K562 (cell line): ENCODE data around the gene ERF. TPM values are rescaled to one million over a fixed set of nuclear protein-coding genes. Genes with fewer than 3 reads are reported as not detected.

Experiments
- ATAC-seq: fragments of 200-7000 bp; cut with Tn5 transposase; 3 replicates; pipeline ENCODE4 v1.9.1; 2020; ENCODE audit warnings: moderate library complexity
- BruUV-seq: library from RNA; stranded (reverse); fragments of 400-500 nt; replicated peaks from 2 replicates; lab custom pipeline; 2021; lab: Mats Ljungman, UMichigan
- CTCF ChIA-PET: fragments of 300-600 bp; formaldehyde crosslinking; extraction: SDS; loops from one replicate; lab custom pipeline; 2021; ENCODE audit warnings: low intra/inter-chr PET ratio; lab: Yijun Ruan, JAX
- POLR2A ChIA-PET: fragments of 300-600, 350-650 bp; sonication (Branson Sonifier 250); formaldehyde crosslinking; extraction: SDS; loops from one replicate; lab custom pipeline; 2021; ENCODE audit warnings: antibody characterized with exemption, inconsistent platforms; lab: Yijun Ruan, JAX
- DNase-seq, 4 experiments: peaks; one replicate each; pipeline versions ENCODE4 v3.0.0 to v3.0.0-alpha.2; 2011 to 2018; ENCODE audit warnings: low spot score in 3 of 4, mixed read lengths in 3 of 4; ENCODE audit errors: extremely low read depth in 1 of 4
- FAIRE-seq: peaks from 2 replicates; lab custom pipeline; 2011; peaks lifted over from hg19 to GRCh38; lab: Jason Lieb, UNC
- H2AFZ ChIP-seq: 2 replicates; pipeline ENCODE4 v1.6.0; 2011; ENCODE audit warnings: low read depth, low read length, control low read depth, inconsistent platforms
- H3K27ac ChIP-seq: fragments of 200-600 bp; 3 replicates; pipeline ENCODE4 v1.8.0; 2011; ENCODE audit warnings: low read depth, mild to moderate bottlenecking, control low read depth, inconsistent platforms, low read length, moderate library complexity, mixed read lengths; ENCODE audit errors: extremely low read depth
- H3K27me3 ChIP-seq, 2 experiments: fragments of 300-600 bp in 1 of 2; 2 replicates in 1 of 2; 3 replicates in 1 of 2; pipeline versions ENCODE4 v1.6.0 to v1.8.0; 2011; ENCODE audit warnings: inconsistent platforms in 2 of 2, low read length in 2 of 2, mild to moderate bottlenecking in 1 of 2, mixed read lengths in 1 of 2, moderate library complexity in 1 of 2; ENCODE audit not compliant: control insufficient read depth in 2 of 2, insufficient read depth in 2 of 2
- H3K36me3 ChIP-seq: fragments of 300-600 bp; 3 replicates; pipeline ENCODE4 v1.8.0; 2011; ENCODE audit warnings: mild to moderate bottlenecking, low read length, inconsistent platforms; ENCODE audit not compliant: control insufficient read depth, insufficient read depth
- H3K4me1 ChIP-seq, 2 experiments: fragments of 200-600 bp in 1 of 2; replicated peaks in 1 of 2; 2 replicates in 1 of 2; 3 replicates in 1 of 2; pipeline versions ENCODE4 v1.5.1 to v1.8.0; 2011; ENCODE audit warnings: inconsistent platforms in 2 of 2, low read length in 2 of 2, mild to moderate bottlenecking in 1 of 2, mixed read lengths in 1 of 2, moderate library complexity in 1 of 2; ENCODE audit not compliant: control insufficient read depth in 2 of 2, insufficient read depth in 2 of 2
- H3K4me2 ChIP-seq: 2 replicates; pipeline ENCODE4 v1.6.1; 2011; ENCODE audit warnings: low read length, control low read depth, inconsistent platforms, mixed read lengths; ENCODE audit not compliant: insufficient read depth
- H3K4me3 ChIP-seq: fragments of 200-600 bp; sonication (generic), shearing (Covaris generic); 2 replicates; pipeline ENCODE4 v1.5.1; 2016; ENCODE audit warnings: control low read depth, inconsistent platforms
- H3K79me2 ChIP-seq: fragments of 200-600 bp; 3 replicates; pipeline ENCODE4 v1.8.0; 2011; ENCODE audit warnings: low read length, inconsistent platforms; ENCODE audit not compliant: control insufficient read depth, insufficient read depth
- H3K9ac ChIP-seq, 2 experiments: 2 replicates each; pipeline versions ENCODE4 v1.6.0 to v1.6.1; 2011; ENCODE audit warnings: low read depth in 2 of 2, low read length in 2 of 2, control low read depth in 1 of 2, inconsistent platforms in 1 of 2, mild to moderate bottlenecking in 1 of 2, mixed read lengths in 1 of 2; ENCODE audit not compliant: insufficient read depth in 1 of 2
- H3K9me1 ChIP-seq: one replicate; pipeline ENCODE4 v1.6.0; 2011; ENCODE audit warnings: inconsistent platforms, mild to moderate bottlenecking, low read length, moderate library complexity; ENCODE audit not compliant: control insufficient read depth, insufficient read depth
- H3K9me3 ChIP-seq: replicated peaks from 2 replicates; pipeline ENCODE4 v1.5.1; 2011; ENCODE audit warnings: low read depth, low read length, inconsistent platforms; ENCODE audit not compliant: control insufficient read depth, insufficient read depth
- H4K20me1 ChIP-seq: replicated peaks from 2 replicates; pipeline ENCODE4 v1.6.1; 2011; ENCODE audit warnings: low read length, inconsistent platforms, mixed read lengths; ENCODE audit not compliant: control insufficient read depth, insufficient read depth
- BRCA1 ChIP-seq, 2 experiments: fragments of 450-650 bp in 1 of 2; sonication (generic) in 1 of 2; formaldehyde crosslinking in 1 of 2; IDR thresholded peaks; 2 replicates each; pipeline versions ENCODE4 v1.5.0 to v1.6.1; 2017 to 2020; ENCODE audit warnings: mild to moderate bottlenecking in 1 of 2, missing genetic modification reagents in 1 of 2
- CHD2 ChIP-seq: IDR thresholded peaks from 2 replicates; pipeline ENCODE4 v1.6.1; 2011; ENCODE audit warnings: low read depth, low read length
- KDM4B ChIP-seq, 2 experiments: fragments of 450-650 bp in 1 of 2; sonication (generic) in 1 of 2; IDR thresholded peaks; 2 replicates each; pipeline ENCODE4 v1.6.1; 2016 to 2017; ENCODE audit warnings: borderline replicate concordance in 2 of 2, antibody characterized with exemption in 1 of 2, low read depth in 1 of 2, mild to moderate bottlenecking in 1 of 2
- POLR2G ChIP-seq: fragments of 200-400 bp; formaldehyde crosslinking; IDR thresholded peaks from 2 replicates; pipeline ENCODE4 v1.6.1; 2017; ENCODE audit warnings: low read depth, mild to moderate bottlenecking, antibody characterized with exemption, low read length, moderate library complexity
- TRIM28 ChIP-seq: fragments of 450-650 bp; IDR thresholded peaks from 2 replicates; pipeline ENCODE4 v1.6.1; 2017
- ZNF232 ChIP-seq: sonication (generic); formaldehyde crosslinking; IDR thresholded peaks from 2 replicates; pipeline ENCODE4 v1.8.0; 2022; ENCODE audit warnings: mild to moderate bottlenecking, missing genetic modification reagents
- ZNF239 ChIP-seq: fragments of 250-450 bp; sonication (Bioruptor Pico); IDR thresholded peaks from 2 replicates; pipeline ENCODE4 v1.4.0; 2020; ENCODE audit warnings: mild to moderate bottlenecking
- ZNF717 ChIP-seq: fragments of 250-450 bp; sonication (Bioruptor Pico); IDR thresholded peaks from 2 replicates; pipeline ENCODE4 v1.5.0; 2021
- WGBS: fragments of 100-300 bp; shearing (Covaris generic); methylation state at CpG from one replicate; pipeline ENCODE4 v1.1.6; 2016; ENCODE audit warnings: low coverage, mixed read lengths; ENCODE audit not compliant: insufficient coverage; ENCODE audit errors: missing lambda C conversion rate; 5-methylcytosine and 5-hydroxymethylcytosine counted together
- in situ Hi-C: fragments of 300-500 bp; cut with MboI; formaldehyde crosslinking; loops from 4 replicates; pipeline ENCODE4 v1.15.0; 2018; ENCODE audit warnings: inconsistent platforms, mixed read lengths
- intact Hi-C: fragments of 100-400 bp; cut with micrococcal nuclease; formaldehyde crosslinking; loops from 2 replicates; pipeline ENCODE4 v1.14.2; 2022
- polyA plus RNA-seq, 8 experiments: library from polyadenylated mRNA; depleted of rRNA in 4 of 8; stranded (reverse) in 5 of 8; unstranded in 3 of 8; fragments of >200 nt; fragmentation: Nextera tagmentation in 2 of 8; fragmentation: Illumina TruSeq in 1 of 8; extraction: Ambion mirVana in 2 of 8; extraction: Trizol in 1 of 8; gene quantifications; 2 replicates each; pipeline versions ENCODE4 v1.2.1 to v1.2.3, GENCODE V29; 2011 to 2014; ENCODE audit warnings: inconsistent platforms in 1 of 8, missing spikeins in 1 of 8
- total RNA-seq, 7 experiments: library from RNA; depleted of rRNA in 6 of 7; stranded (reverse); fragments of >200 nt in 6 of 7; fragmentation: Illumina TruSeq in 2 of 7; extraction: Trizol in 2 of 7; gene quantifications; 2 replicates each; pipeline versions ENCODE4 v1.2.1 to v1.2.3, GENCODE V29; 2011 to 2021; ENCODE audit warnings: low replicate concordance in 1 of 7

Gene ERF
- total and polyA plus RNA-seq, 9 of the 15 experiments (the other 6 are each of a cell fraction or from before 2014, with no cell fraction given) = 0.03 to 75.4 (median 27.0) TPM

DNA sequence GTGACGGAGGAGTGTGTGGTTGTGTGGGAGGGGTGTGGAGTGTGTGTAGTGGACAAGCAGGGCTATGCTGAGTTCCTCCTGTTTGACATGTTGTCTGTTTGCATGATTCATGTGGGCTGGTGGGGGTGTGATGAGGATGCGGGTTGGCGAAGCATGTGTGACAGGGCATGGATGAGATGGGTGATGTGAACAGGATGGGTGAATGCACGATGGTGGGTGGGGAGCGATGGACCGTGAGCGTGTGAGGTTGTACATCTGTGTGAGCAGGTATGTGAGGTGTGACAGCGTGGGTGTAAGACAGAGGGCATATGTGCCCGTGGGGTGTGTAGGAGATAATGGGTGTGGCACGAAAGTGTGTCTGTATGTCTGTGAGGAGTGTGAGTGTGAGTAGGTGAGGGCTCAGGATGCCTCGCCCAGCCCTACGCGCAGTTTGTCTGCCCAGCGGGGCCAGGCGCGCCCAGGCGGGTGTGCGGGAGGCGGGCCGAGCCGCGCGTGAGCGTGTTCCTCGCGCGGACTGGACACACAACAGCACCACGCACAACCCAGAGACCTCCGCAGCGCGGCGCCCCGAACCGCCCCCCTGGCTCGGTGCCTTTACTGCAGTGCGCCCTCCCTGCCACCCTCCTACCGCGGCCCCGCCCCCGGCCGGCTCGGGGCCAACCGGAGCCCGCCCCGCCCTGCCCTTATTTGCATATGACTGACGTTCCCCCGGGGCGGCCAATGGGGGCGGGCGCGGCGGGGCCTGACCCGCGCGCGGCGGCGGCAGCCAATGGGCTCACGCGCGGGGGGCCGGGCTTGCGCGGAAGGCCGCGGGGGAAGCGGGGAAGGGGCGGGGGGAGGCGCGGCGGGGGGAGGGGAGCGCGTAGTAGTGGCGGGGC, 28.5 kb upstream of the ERF start (continued):
- TF ChIP-seq ZNF232 (CRISPR knock-in tag) (no peak), KDM4B (IDR thresholded peaks at IDR 0.05; ENCODE audit: borderline replicate concordance in 2 of 2, low read depth in 1 of 2) (no peak), POLR2G (no peak; the same call in 1 of the 2 replicates), BRCA1 (IDR thresholded peaks at IDR 0.05) (no peak), BRCA1 (CRISPR knock-in tag; IDR thresholded peaks at IDR 0.05) (0 out of 2 replicates have a peak, but pooled peaks have one; percentile 16)

DNA sequence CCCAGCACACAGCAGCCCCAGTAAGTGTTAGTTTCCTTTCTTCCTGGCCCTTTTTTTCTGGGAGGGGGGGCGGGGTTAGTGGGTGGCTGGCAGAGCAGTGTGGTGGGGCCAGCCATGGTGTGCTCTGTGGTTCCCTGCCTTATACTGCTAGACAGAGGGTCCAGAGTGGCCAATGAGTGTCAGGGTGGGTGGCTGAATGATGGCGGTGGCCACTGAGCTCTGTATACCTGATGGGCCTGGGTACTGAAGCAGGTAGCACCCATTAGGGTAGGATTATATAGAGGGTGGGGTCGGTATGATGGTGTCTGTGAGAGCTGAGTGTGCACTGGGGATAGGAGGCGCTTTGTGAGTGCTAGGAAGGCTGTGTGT, 27.9 kb upstream of the ERF start:
- ATAC-seq = no peak
- TF ChIP-seq ZNF239 (CRISPR knock-in tag) (no peak), TRIM28 (no peak), ZNF717 (no peak), CHD2 (no peak)
- ChIA-PET CTCF (no interaction called here), POLR2A (interaction anchor here (0.8 to 2.1 kb wide), 5 partner anchors 9 to 145 kb away, joined by 3 to 10 read pairs (median 5); partner anchors contain the start of gene CIC)
- Histone ChIP-seq H3K4me1 (peaks cover 49 to 87% of the 10 kb centered on the region in 2 experiments), H3K9ac (peak overlapping the region; percentile 53 to 93; a peak in 3 of 4 replicates), H2AFZ (peak overlapping the region; percentile 64; the same call in 1 of the 2 replicates), H3K9me1 (no peaks in the 10 kb centered on the region), H3K27ac (peak overlapping the region; percentile 79), H3K9me3 (no peaks in the 10 kb centered on the region), H3K4me2 (peak overlapping the region; percentile 97), H3K4me3 (peak overlapping the region; percentile 48; the same call in 1 of the 2 replicates), H3K79me2 (peaks cover 71% of the 10 kb centered on the region), H3K27me3 (no peaks in the 10 kb centered on the region; a peak in 1 of 5 replicates), H3K36me3 (peaks cover 13% of the 10 kb centered on the region; the same call in 2 of the 3 replicates), H4K20me1 (0 out of 2 replicates have a peak, but pooled peaks cover 8% of the 10 kb centered on the region)
- in situ Hi-C loops (no loop called here), intact Hi-C loops (no loop called here)
- no peak for FAIRE-seq
- WGBS = 9% methylated on average over 4 of the region's 4 CpGs
- peak in 1 of 4 experiments; percentile 32 for DNase-seq
- no TSS peak for BruUV-seq
